LNCaP clone FGC (cell line): ENCODE measurements around the gene ZNF281.

Experiments used
- DNase-seq: peaks from one replicate; pipeline ENCODE4 v3.0.0-alpha.2; 2011; ENCODE audit warnings: low read depth
- H3K4me3 ChIP-seq: 2 replicates; pipeline ENCODE4 v1.5.1; 2011; ENCODE audit warnings: mild to moderate bottlenecking, low read depth, low read length, control low read depth
- TF ChIP-seq, protein P1 (sequence below): IDR thresholded peaks from 2 replicates; pipeline ENCODE4 v1.5.1; 2012; ENCODE audit warnings: mild to moderate bottlenecking; ENCODE audit not compliant: control insufficient read depth, insufficient read depth; ENCODE audit errors: extremely low read depth

ZNF281 gene

GRCh38 chr1:200398373-200398772, 11.5 kb downstream of the ZNF281 start:
- TF ChIP-seq, protein P1, sequence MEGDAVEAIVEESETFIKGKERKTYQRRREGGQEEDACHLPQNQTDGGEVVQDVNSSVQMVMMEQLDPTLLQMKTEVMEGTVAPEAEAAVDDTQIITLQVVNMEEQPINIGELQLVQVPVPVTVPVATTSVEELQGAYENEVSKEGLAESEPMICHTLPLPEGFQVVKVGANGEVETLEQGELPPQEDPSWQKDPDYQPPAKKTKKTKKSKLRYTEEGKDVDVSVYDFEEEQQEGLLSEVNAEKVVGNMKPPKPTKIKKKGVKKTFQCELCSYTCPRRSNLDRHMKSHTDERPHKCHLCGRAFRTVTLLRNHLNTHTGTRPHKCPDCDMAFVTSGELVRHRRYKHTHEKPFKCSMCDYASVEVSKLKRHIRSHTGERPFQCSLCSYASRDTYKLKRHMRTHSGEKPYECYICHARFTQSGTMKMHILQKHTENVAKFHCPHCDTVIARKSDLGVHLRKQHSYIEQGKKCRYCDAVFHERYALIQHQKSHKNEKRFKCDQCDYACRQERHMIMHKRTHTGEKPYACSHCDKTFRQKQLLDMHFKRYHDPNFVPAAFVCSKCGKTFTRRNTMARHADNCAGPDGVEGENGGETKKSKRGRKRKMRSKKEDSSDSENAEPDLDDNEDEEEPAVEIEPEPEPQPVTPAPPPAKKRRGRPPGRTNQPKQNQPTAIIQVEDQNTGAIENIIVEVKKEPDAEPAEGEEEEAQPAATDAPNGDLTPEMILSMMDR = no peak
- no peak overlapping the region for H3K4me3 ChIP-seq
- DNase-seq = no peak

- no peak overlapping the region for H3K4me3 ChIP-seq
- no peak for DNase-seq
These were observed 17.1 kb downstream of the ZNF281 start for GRCh38 chr1:200392625-200393185.

DNA sequence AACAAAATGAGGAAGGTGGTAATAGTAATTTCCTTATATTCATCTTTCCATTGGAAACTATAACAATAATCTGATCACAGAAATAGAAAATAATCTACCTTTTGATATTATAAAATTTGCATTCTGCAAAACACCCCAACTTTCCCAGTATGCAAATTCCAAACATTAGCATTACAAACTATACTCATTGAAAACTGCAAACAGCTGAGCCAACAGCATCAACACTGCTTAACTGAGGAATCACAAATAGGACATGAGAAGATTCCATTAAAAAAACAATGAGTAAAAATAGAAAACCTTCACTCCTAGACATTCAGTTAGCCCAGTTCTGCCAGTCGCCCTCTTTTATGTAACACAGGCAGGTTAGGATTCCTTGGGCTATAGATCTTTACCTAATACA, 18.1 kb downstream of the ZNF281 start:
- DNase-seq = no peak
- no peak overlapping the region for H3K4me3 ChIP-seq
- TF ChIP-seq, protein P1 = no peak

More at GRCh38 chr1:200392625-200393185, 17.1 kb downstream of the ZNF281 start:
- TF ChIP-seq, protein P1 = no peak

GRCh38 chr1:200388791-200389190, 21.0 kb downstream of the ZNF281 start:
- DNase-seq = no peak

DNA sequence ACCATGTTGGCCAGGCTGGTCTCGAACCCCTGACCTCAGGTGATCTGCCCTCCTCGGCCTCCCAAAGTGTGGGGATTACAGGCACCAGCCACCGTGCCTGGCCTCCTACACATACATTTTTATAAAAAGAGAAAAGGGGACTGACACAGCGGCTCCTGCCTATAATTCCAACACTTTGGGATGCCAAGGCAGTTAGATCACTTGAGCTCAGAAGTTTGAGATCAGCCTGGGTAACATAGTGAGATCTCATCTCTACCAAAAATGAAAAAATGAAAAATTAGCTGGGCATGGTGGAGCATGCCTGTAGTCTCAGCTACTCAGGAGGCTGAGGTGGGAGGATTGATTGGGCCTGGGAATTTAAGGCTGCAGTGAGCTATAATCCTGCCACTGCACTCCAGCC, 23.4 kb downstream of the ZNF281 start:
- TF ChIP-seq, protein P1 = no peak
- no peak overlapping the region for H3K4me3 ChIP-seq
- no peak for DNase-seq

More at GRCh38 chr1:200388791-200389190, 21.0 kb downstream of the ZNF281 start:
- TF ChIP-seq, protein P1 = no peak
- H3K4me3 ChIP-seq = no peak overlapping the region

- no peak for DNase-seq
- TF ChIP-seq, protein P1 = no peak
- H3K4me3 ChIP-seq = no peak overlapping the region
These were observed 24.9 kb downstream of the ZNF281 start for GRCh38 chr1:200384818-200385390.
